WTC11 (cell line): ENCODE data around the gene UBL7. TPM values are rescaled to one million over a fixed set of nuclear protein-coding genes. Genes with fewer than 3 reads are reported as not detected.

ENCODE experiments used
- ATAC-seq: fragments of 200-7000 bp; cut with Tn5 transposase; 2 replicates; pipeline ENCODE4 v1.10.0; 2021; ENCODE audit warnings: mild to moderate bottlenecking, moderate library complexity
- CTCF ChIA-PET: fragments of 300-600 bp; sonication (Branson Sonifier 250); formaldehyde crosslinking; loops from one replicate; lab custom pipeline; 2021; ENCODE audit warnings: antibody characterized with exemption; lab: Charles Lee
- POLR2A ChIA-PET: fragments of 350-600 bp; sonication (Branson Sonifier 250); formaldehyde crosslinking; loops from one replicate; lab custom pipeline; 2021; ENCODE audit warnings: antibody characterized with exemption; lab: Charles Lee
- DNase-seq: peaks from one replicate; pipeline ENCODE4 v3.0.0; 2021; ENCODE audit warnings: low spot score
- H3K27ac Mint-ChIP-seq: 2 replicates; pipeline ENCODE4 v1.8.0; 2021; ENCODE audit warnings: mixed read lengths
- H3K27me3 Mint-ChIP-seq: 2 replicates; pipeline ENCODE4 v1.8.0; 2021; ENCODE audit warnings: low read depth, mild to moderate bottlenecking, moderate library complexity, mixed read lengths
- H3K36me3 Mint-ChIP-seq: 2 replicates; pipeline ENCODE4 v1.8.0; 2021; ENCODE audit warnings: mixed read lengths
- H3K4me1 Mint-ChIP-seq: 2 replicates; pipeline ENCODE4 v1.8.0; 2022; ENCODE audit warnings: mixed read lengths
- H3K4me3 Mint-ChIP-seq: 2 replicates; pipeline ENCODE4 v1.8.0; 2021; ENCODE audit warnings: mild to moderate bottlenecking, moderate library complexity, mixed read lengths
- H3K9me3 Mint-ChIP-seq: 2 replicates; pipeline ENCODE4 v1.8.0; 2021; ENCODE audit warnings: mixed read lengths
- CBFB ChIP-seq: sonication (generic); formaldehyde crosslinking; IDR thresholded peaks from 2 replicates; pipeline ENCODE4 v1.8.1; 2022; ENCODE audit warnings: mild to moderate bottlenecking, low read depth, missing genetic modification reagents
- CREB1 ChIP-seq: sonication (generic); formaldehyde crosslinking; IDR thresholded peaks from 2 replicates; pipeline ENCODE4 v1.8.0; 2023; ENCODE audit warnings: mild to moderate bottlenecking, missing genetic modification reagents
- ETV6 ChIP-seq: sonication (generic); formaldehyde crosslinking; IDR thresholded peaks from 2 replicates; pipeline ENCODE4 v1.8.1; 2022; ENCODE audit warnings: mild to moderate bottlenecking, missing genetic modification reagents
- FOXJ3 ChIP-seq: sonication (generic); formaldehyde crosslinking; IDR thresholded peaks from 2 replicates; pipeline ENCODE4 v1.9.0; 2021; ENCODE audit warnings: missing genetic modification reagents, mild to moderate bottlenecking, borderline replicate concordance
- JUN ChIP-seq: sonication (generic); formaldehyde crosslinking; IDR thresholded peaks from 2 replicates; pipeline ENCODE4 v1.8.0; 2023; ENCODE audit warnings: mild to moderate bottlenecking, missing genetic modification reagents
- KAT7 ChIP-seq: sonication (generic); formaldehyde crosslinking; IDR thresholded peaks from 2 replicates; pipeline ENCODE4 v1.8.1; 2023; ENCODE audit warnings: missing genetic modification reagents, mild to moderate bottlenecking, borderline replicate concordance
- OVOL2 ChIP-seq: fragments of 250-450 bp; sonication (Bioruptor Pico); IDR thresholded peaks from 2 replicates; pipeline ENCODE4 v1.9.0; 2021; ENCODE audit warnings: mild to moderate bottlenecking, borderline replicate concordance
- PRRX2 ChIP-seq: fragments of 250-450 bp; sonication (Bioruptor Pico); IDR thresholded peaks from 2 replicates; pipeline ENCODE4 v1.8.0; 2021; ENCODE audit warnings: mild to moderate bottlenecking
- TEAD4 ChIP-seq: sonication (generic); formaldehyde crosslinking; IDR thresholded peaks from 2 replicates; pipeline ENCODE4 v1.8.0; 2022; ENCODE audit warnings: mild to moderate bottlenecking, missing genetic modification reagents
- ZNF219 ChIP-seq: sonication (generic); formaldehyde crosslinking; IDR thresholded peaks from 2 replicates; pipeline ENCODE4 v1.8.0; 2023; ENCODE audit warnings: missing genetic modification reagents, mild to moderate bottlenecking, borderline replicate concordance
- ZNF317 ChIP-seq: sonication (generic); formaldehyde crosslinking; IDR thresholded peaks from 2 replicates; pipeline ENCODE4 v1.8.1; 2023; ENCODE audit warnings: low read depth, mild to moderate bottlenecking, moderate library complexity, missing genetic modification reagents, borderline replicate concordance
- ZNF416 ChIP-seq: fragments of 250-450 bp; sonication (Bioruptor Pico); IDR thresholded peaks from 2 replicates; pipeline ENCODE4 v1.9.0; 2021; ENCODE audit warnings: mild to moderate bottlenecking, inconsistent platforms
- total RNA-seq: library from RNA; stranded (reverse); gene quantifications from 3 replicates; pipeline ENCODE4 v1.2.3, GENCODE V29; 2021
- TF ChIP-seq, protein P1 (sequence below): sonication (generic); formaldehyde crosslinking; IDR thresholded peaks from 2 replicates; pipeline ENCODE4 v1.8.0; 2023; ENCODE audit warnings: mild to moderate bottlenecking, missing genetic modification reagents
- TF ChIP-seq, protein P2 (sequence below): fragments of 250-450 bp; sonication (Bioruptor Pico); IDR thresholded peaks from 2 replicates; pipeline ENCODE4 v1.9.0; 2021; ENCODE audit warnings: mild to moderate bottlenecking, borderline replicate concordance
- TF ChIP-seq, protein P3 (sequence below): sonication (generic); formaldehyde crosslinking; IDR thresholded peaks from 2 replicates; pipeline ENCODE4 v1.8.1; 2023; ENCODE audit warnings: mild to moderate bottlenecking, missing genetic modification reagents
- TF ChIP-seq, protein P4 (sequence below): fragments of 250-450 bp; sonication (Bioruptor Pico); IDR thresholded peaks from 2 replicates; pipeline ENCODE4 v1.9.0; 2021; ENCODE audit warnings: mild to moderate bottlenecking
- TF ChIP-seq, protein P5 (sequence below): sonication (generic); formaldehyde crosslinking; IDR thresholded peaks from 2 replicates; pipeline ENCODE4 v1.8.0; 2022; ENCODE audit warnings: mild to moderate bottlenecking, missing genetic modification reagents

The UBL7 gene
- total RNA-seq, 1 experiment from 2014 or later, result 70.1 TPM

DNA sequence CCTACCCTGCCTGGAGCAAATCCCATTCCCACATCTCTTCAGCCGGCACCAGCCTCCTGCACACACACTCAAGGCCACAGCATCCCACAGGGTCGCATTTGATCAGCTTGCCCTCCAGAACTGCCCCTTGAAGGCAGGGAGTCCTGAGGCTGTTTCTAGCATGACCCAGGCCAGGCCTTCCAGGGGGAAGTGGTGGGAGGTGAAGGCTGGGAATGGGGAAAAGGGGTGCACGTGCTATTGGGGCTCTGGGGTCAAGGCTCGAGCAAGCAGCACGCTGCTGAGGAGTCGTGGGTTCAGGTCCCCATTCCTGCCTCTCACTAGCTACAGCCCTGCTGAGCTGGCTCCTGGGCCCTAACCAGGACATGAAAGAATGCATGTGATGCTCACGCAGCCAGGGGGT lies 52.1 kb downstream of the UBL7 start (continued):
- TF ChIP-seq, protein P1, sequence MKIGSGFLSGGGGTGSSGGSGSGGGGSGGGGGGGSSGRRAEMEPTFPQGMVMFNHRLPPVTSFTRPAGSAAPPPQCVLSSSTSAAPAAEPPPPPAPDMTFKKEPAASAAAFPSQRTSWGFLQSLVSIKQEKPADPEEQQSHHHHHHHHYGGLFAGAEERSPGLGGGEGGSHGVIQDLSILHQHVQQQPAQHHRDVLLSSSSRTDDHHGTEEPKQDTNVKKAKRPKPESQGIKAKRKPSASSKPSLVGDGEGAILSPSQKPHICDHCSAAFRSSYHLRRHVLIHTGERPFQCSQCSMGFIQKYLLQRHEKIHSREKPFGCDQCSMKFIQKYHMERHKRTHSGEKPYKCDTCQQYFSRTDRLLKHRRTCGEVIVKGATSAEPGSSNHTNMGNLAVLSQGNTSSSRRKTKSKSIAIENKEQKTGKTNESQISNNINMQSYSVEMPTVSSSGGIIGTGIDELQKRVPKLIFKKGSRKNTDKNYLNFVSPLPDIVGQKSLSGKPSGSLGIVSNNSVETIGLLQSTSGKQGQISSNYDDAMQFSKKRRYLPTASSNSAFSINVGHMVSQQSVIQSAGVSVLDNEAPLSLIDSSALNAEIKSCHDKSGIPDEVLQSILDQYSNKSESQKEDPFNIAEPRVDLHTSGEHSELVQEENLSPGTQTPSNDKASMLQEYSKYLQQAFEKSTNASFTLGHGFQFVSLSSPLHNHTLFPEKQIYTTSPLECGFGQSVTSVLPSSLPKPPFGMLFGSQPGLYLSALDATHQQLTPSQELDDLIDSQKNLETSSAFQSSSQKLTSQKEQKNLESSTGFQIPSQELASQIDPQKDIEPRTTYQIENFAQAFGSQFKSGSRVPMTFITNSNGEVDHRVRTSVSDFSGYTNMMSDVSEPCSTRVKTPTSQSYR (CRISPR knock-in tag), result no peak
- no peak for TF ChIP-seq ZNF219 (CRISPR knock-in tag)

GRCh38 chr15:74408385-74408784 lies 52.6 kb downstream of the UBL7 start:
- ATAC-seq, result no peak
- no peaks in the 10 kb centered on the region for H3K27me3 Mint-ChIP-seq
- DNase-seq, result no peak
- H3K4me3 Mint-ChIP-seq, result no peak overlapping the region
- ChIA-PET POLR2A (interaction anchor here (1.7 kb wide), 1 partner anchor 26 kb away, joined by 5 read pairs; the partner anchor contains the start of gene SEMA7A), CTCF (interaction anchor here (1.3 to 2.4 kb wide), 2 partner anchors 7 to 26 kb away, joined by 3 to 13 read pairs; no protein-coding TSS in a partner anchor)
- no peaks in the 10 kb centered on the region for H3K9me3 Mint-ChIP-seq
- TF ChIP-seq PRRX2 (CRISPR knock-in tag), result no peak
- TF ChIP-seq KAT7, result no peak
- TF ChIP-seq, protein P2, sequence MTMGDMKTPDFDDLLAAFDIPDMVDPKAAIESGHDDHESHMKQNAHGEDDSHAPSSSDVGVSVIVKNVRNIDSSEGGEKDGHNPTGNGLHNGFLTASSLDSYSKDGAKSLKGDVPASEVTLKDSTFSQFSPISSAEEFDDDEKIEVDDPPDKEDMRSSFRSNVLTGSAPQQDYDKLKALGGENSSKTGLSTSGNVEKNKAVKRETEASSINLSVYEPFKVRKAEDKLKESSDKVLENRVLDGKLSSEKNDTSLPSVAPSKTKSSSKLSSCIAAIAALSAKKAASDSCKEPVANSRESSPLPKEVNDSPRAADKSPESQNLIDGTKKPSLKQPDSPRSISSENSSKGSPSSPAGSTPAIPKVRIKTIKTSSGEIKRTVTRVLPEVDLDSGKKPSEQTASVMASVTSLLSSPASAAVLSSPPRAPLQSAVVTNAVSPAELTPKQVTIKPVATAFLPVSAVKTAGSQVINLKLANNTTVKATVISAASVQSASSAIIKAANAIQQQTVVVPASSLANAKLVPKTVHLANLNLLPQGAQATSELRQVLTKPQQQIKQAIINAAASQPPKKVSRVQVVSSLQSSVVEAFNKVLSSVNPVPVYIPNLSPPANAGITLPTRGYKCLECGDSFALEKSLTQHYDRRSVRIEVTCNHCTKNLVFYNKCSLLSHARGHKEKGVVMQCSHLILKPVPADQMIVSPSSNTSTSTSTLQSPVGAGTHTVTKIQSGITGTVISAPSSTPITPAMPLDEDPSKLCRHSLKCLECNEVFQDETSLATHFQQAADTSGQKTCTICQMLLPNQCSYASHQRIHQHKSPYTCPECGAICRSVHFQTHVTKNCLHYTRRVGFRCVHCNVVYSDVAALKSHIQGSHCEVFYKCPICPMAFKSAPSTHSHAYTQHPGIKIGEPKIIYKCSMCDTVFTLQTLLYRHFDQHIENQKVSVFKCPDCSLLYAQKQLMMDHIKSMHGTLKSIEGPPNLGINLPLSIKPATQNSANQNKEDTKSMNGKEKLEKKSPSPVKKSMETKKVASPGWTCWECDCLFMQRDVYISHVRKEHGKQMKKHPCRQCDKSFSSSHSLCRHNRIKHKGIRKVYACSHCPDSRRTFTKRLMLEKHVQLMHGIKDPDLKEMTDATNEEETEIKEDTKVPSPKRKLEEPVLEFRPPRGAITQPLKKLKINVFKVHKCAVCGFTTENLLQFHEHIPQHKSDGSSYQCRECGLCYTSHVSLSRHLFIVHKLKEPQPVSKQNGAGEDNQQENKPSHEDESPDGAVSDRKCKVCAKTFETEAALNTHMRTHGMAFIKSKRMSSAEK (CRISPR knock-in tag), result no peak
- TF ChIP-seq, protein P3, sequence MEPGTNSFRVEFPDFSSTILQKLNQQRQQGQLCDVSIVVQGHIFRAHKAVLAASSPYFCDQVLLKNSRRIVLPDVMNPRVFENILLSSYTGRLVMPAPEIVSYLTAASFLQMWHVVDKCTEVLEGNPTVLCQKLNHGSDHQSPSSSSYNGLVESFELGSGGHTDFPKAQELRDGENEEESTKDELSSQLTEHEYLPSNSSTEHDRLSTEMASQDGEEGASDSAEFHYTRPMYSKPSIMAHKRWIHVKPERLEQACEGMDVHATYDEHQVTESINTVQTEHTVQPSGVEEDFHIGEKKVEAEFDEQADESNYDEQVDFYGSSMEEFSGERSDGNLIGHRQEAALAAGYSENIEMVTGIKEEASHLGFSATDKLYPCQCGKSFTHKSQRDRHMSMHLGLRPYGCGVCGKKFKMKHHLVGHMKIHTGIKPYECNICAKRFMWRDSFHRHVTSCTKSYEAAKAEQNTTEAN (CRISPR knock-in tag), result no peak
- TF ChIP-seq CBFB (CRISPR knock-in tag), result no peak
- no peak for TF ChIP-seq FOXJ3 (CRISPR knock-in tag)
- TF ChIP-seq ZNF416, result no peak
- no peak for TF ChIP-seq ETV6 (CRISPR knock-in tag)
- TF ChIP-seq, protein P4, sequence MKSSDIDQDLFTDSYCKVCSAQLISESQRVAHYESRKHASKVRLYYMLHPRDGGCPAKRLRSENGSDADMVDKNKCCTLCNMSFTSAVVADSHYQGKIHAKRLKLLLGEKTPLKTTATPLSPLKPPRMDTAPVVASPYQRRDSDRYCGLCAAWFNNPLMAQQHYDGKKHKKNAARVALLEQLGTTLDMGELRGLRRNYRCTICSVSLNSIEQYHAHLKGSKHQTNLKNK (CRISPR knock-in tag), result no peak
- TF ChIP-seq JUN (CRISPR knock-in tag), result no peak
- TF ChIP-seq, protein P5, sequence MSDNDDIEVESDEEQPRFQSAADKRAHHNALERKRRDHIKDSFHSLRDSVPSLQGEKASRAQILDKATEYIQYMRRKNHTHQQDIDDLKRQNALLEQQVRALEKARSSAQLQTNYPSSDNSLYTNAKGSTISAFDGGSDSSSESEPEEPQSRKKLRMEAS (CRISPR knock-in tag), result no peak
- TF ChIP-seq CREB1 (CRISPR knock-in tag), result no peak
- TF ChIP-seq OVOL2 (CRISPR knock-in tag), result no peak
- no peak for TF ChIP-seq ZNF317
- no peak for TF ChIP-seq TEAD4 (CRISPR knock-in tag)
- peaks cover 3% of the 10 kb centered on the region; the same call in 1 of the 2 replicates for H3K4me1 Mint-ChIP-seq
- H3K36me3 Mint-ChIP-seq, result peaks cover 6% of the 10 kb centered on the region; the same call in 1 of the 2 replicates
- peak overlapping the region; percentile 14; the same call in 1 of the 2 replicates for H3K27ac Mint-ChIP-seq
